Measurements from ENCODE around the gene DNAH11. TPM values are rescaled to one million over a fixed set of nuclear protein-coding genes. Genes with fewer than 3 reads are reported as not detected.

DNAH11 gene
- total and polyA plus RNA-seq, 2 of the 8 experiments (the other 6 are each of a cell fraction or from before 2014, with no cell fraction given): 1.8 to 4.9 TPM

GRCh38 chr7:21568762-21569161 is 25.9 kb downstream of the DNAH11 start:
- H2BK20ac ChIP-seq (ENCODE audit: low read length): no peak overlapping the region
- H3K56ac ChIP-seq (replicated peaks; ENCODE audit: insufficient read length, low read depth, low read length): no peak overlapping the region
- H3K9me3 ChIP-seq (ENCODE audit: insufficient read depth in 2 of 2, low read depth in 1 of 2, low read length in 1 of 2): no peaks in the 10 kb centered on the region
- H3K27me3 ChIP-seq (replicated peaks in 1 of 4; ENCODE audit: control insufficient read depth in 3 of 4, extremely low read depth in 1 of 4, insufficient read depth in 3 of 4, low read length in 3 of 4): no peaks in the 10 kb centered on the region
- H3K79me2 ChIP-seq (ENCODE audit: control insufficient read depth in 1 of 2, insufficient read depth in 2 of 2, low read length in 2 of 2): no peaks in the 10 kb centered on the region
- no peaks in the 10 kb centered on the region for H3K23me2 ChIP-seq (ENCODE audit: low read depth, low read length)
- H3K4me1 ChIP-seq (replicated peaks in 1 of 4; ENCODE audit: control insufficient read depth in 3 of 4, insufficient read depth in 4 of 4, low read length in 3 of 4): no peaks in the 10 kb centered on the region; a peak in 1 of 7 replicates
- H2BK15ac ChIP-seq (ENCODE audit: low read length): no peak overlapping the region
- TF ChIP-seq RAD21 (IDR thresholded peaks at IDR 0.05 in 1 of 2, conservative IDR thresholded peaks at IDR 0.05 in 1 of 2; ENCODE audit: low read depth in 2 of 2, low read length in 2 of 2): peak; percentile 51 to 66
- no peak for TF ChIP-seq SIRT6 (IDR thresholded peaks at IDR 0.05; ENCODE audit: low read length)
- peak in 2 of 3 experiments; percentile 22 to 35; a peak in 2 of 4 replicates for TF ChIP-seq CTCF (IDR thresholded peaks at IDR 0.05; ENCODE audit: control extremely low read depth in 1 of 3, insufficient read depth in 1 of 3, low read depth in 1 of 3, low read length in 3 of 3)
- no peak for TF ChIP-seq JUN (IDR thresholded peaks at IDR 0.05; ENCODE audit: low read depth, low read length)
- no peaks in the 10 kb centered on the region for H4K20me1 ChIP-seq (replicated peaks in 1 of 2; ENCODE audit: control insufficient read depth in 1 of 2, insufficient read depth in 2 of 2, low read length in 2 of 2)
- no peak overlapping the region for H3K4me2 ChIP-seq (ENCODE audit: insufficient read depth in 1 of 2, low read depth in 2 of 2, low read length in 2 of 2)
- no peak overlapping the region for H4K5ac ChIP-seq (ENCODE audit: insufficient read length, low read depth, low read length)
- H3K14ac ChIP-seq (ENCODE audit: insufficient read length): no peak overlapping the region
- ChIA-PET POLR2A (ENCODE audit: partially characterized antibody) (interaction anchor here (0.8 kb wide), 1 partner anchor 397 kb away, joined by 3 read pairs; no protein-coding TSS in a partner anchor), CTCF (ENCODE audit: partially characterized antibody) (interaction anchor here (0.9 to 5.6 kb wide), 6 partner anchors 17 to 315 kb away, joined by 3 to 21 read pairs (median 6); no protein-coding TSS in a partner anchor)
- no peak overlapping the region for H4K8ac ChIP-seq (ENCODE audit: extremely low read depth, insufficient read depth, low read length)
- WGBS, 2 experiments (ENCODE audit: extremely low coverage in 1 of 2, insufficient coverage in 1 of 2, insufficient read length in 1 of 2, insufficient replicate concordance in 2 of 2, low coverage in 1 of 2, low lambda C conversion rate in 2 of 2, missing lambda C conversion rate in 1 of 2): 72% methylated on average over 2 of the region's 2 CpGs; no CpG with 5 or more reads in 1 of the 2 experiments
- no peak overlapping the region for H3K4me3 ChIP-seq (ENCODE audit: extremely low read depth in 1 of 4, insufficient read depth in 2 of 4, low read depth in 3 of 4, low read length in 4 of 4)
- no peak overlapping the region for H2BK120ac ChIP-seq (replicated peaks; ENCODE audit: low read depth, low read length)
- H3K23ac ChIP-seq (ENCODE audit: insufficient read length): no peak overlapping the region
- no peaks in the 10 kb centered on the region; a peak in 1 of 8 replicates for H3K36me3 ChIP-seq (ENCODE audit: control insufficient read depth in 2 of 4, insufficient read depth in 4 of 4, low read length in 3 of 4)
- DNase-seq (ENCODE audit: low read depth in 1 of 2, low spot score in 2 of 2) (no peak), FAIRE-seq (no peak)
- no peak overlapping the region for H3K27ac ChIP-seq (ENCODE audit: low read depth, low read length)
- H4K91ac ChIP-seq (replicated peaks; ENCODE audit: insufficient read length, low read length): no peak overlapping the region
- H3K18ac ChIP-seq (ENCODE audit: extremely low read depth, low read length): no peak overlapping the region
- H2BK12ac ChIP-seq (ENCODE audit: low read depth, low read length): no peak overlapping the region
- H2AK5ac ChIP-seq (ENCODE audit: low read depth, low read length): no peak overlapping the region
- no peak overlapping the region for H3K9ac ChIP-seq (replicated peaks in 1 of 4; ENCODE audit: extremely low read depth in 1 of 4, low read depth in 3 of 4, low read length in 3 of 4)
- H3K4ac ChIP-seq (replicated peaks; ENCODE audit: insufficient read length, low read depth, low read length): no peak overlapping the region
- no peak overlapping the region for H2AFZ ChIP-seq (ENCODE audit: low read length)
- no peaks in the 10 kb centered on the region for H3K79me1 ChIP-seq (ENCODE audit: low read depth, low read length)
- H2BK5ac ChIP-seq (ENCODE audit: low read depth, low read length): no peak overlapping the region
